ENCODE measurements around the gene DUSP7. TPM values are rescaled to one million over a fixed set of nuclear protein-coding genes. Genes with fewer than 3 reads are reported as not detected.

The DUSP7 gene
- total and polyA plus RNA-seq, 9 of the 15 experiments (the other 6 are each of a cell fraction or from before 2014, with no cell fraction given), result 0.45 to 15.8 (median 8.2) TPM

DNA sequence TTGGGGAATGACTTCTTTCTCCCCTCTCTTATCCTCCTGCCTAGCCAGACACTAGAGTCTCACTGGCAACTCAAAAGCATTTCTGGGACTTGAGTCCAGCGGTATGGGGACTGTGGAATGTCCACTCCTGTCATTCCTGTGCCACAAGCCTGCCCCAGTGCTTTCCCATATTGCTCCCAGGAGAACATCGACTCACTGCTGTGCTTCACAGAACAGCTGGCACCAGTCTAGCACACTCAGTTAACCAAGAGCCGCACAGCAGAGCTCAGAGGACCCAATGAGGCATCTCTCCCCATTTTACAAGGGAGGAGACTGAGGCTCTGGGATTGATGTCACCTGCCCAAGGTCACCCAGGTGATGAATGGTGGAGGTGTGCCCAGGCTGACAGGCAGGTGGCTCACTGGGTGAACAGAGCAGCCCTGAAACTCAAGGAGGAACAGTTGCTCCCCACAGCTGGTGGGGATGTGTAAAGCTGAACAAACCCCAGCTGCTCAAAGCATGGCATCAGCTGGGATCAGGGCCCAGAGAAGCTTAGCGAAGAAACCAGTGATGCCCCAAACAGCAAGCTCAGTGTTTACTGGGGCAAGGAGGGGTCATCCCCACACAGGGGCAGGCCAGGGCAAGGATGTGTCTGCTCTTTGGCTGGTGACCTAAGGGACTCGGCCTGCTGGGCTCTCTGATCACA, 35.4 kb upstream of the DUSP7 start (continued):
- TF ChIP-seq, protein P1, sequence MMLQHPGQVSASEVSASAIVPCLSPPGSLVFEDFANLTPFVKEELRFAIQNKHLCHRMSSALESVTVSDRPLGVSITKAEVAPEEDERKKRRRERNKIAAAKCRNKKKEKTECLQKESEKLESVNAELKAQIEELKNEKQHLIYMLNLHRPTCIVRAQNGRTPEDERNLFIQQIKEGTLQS (IDR thresholded peaks at IDR 0.05), result no peak
- TF ChIP-seq, protein P1 (CRISPR knock-in tag; conservative IDR thresholded peaks at IDR 0.05), result no peak
- TF ChIP-seq, protein P2, sequence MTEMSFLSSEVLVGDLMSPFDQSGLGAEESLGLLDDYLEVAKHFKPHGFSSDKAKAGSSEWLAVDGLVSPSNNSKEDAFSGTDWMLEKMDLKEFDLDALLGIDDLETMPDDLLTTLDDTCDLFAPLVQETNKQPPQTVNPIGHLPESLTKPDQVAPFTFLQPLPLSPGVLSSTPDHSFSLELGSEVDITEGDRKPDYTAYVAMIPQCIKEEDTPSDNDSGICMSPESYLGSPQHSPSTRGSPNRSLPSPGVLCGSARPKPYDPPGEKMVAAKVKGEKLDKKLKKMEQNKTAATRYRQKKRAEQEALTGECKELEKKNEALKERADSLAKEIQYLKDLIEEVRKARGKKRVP (CRISPR knock-in tag; IDR thresholded peaks at IDR 0.05), result no peak
- no peak for TF ChIP-seq GATAD2A (IDR thresholded peaks at IDR 0.05)
- TF ChIP-seq, protein P3, sequence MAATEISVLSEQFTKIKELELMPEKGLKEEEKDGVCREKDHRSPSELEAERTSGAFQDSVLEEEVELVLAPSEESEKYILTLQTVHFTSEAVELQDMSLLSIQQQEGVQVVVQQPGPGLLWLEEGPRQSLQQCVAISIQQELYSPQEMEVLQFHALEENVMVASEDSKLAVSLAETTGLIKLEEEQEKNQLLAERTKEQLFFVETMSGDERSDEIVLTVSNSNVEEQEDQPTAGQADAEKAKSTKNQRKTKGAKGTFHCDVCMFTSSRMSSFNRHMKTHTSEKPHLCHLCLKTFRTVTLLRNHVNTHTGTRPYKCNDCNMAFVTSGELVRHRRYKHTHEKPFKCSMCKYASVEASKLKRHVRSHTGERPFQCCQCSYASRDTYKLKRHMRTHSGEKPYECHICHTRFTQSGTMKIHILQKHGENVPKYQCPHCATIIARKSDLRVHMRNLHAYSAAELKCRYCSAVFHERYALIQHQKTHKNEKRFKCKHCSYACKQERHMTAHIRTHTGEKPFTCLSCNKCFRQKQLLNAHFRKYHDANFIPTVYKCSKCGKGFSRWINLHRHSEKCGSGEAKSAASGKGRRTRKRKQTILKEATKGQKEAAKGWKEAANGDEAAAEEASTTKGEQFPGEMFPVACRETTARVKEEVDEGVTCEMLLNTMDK (IDR thresholded peaks at IDR 0.05; ENCODE audit: borderline replicate concordance, insufficient read depth, low read depth, low read length, poor library complexity, severe bottlenecking), result no peak
